HL-60 (cell line): ENCODE results near the gene KDM4F.

Source experiments
- DNase-seq, 2 experiments: peaks; one replicate each; pipeline ENCODE4 v3.0.0-alpha.2; 2010 to 2020; ENCODE audit warnings: low read depth in 1 of 2, low spot score in 1 of 2
- H3K27ac ChIP-seq: fragments of 250-450 bp; sonication (Bioruptor Pico); replicated peaks from 2 replicates; pipeline ENCODE4 v1.5.1; 2020; ENCODE audit warnings: mild to moderate bottlenecking, moderate library complexity
- H3K27me3 ChIP-seq: fragments of 250-450 bp; sonication (Bioruptor Pico); 2 replicates; pipeline ENCODE4 v1.5.1; 2021; ENCODE audit warnings: mild to moderate bottlenecking, moderate library complexity; ENCODE audit not compliant: insufficient read depth, poor library complexity, severe bottlenecking
- H3K4me3 ChIP-seq: replicated peaks from 2 replicates; pipeline ENCODE4 v1.5.1; 2011; ENCODE audit warnings: mild to moderate bottlenecking, control low read depth, low read length; ENCODE audit not compliant: insufficient read depth
- CTCF ChIP-seq: IDR thresholded peaks from one replicate; pipeline ENCODE4 v1.5.1; 2011; ENCODE audit warnings: low read length, control low read depth, inconsistent platforms; ENCODE audit not compliant: insufficient read depth
- GABPA ChIP-seq: IDR thresholded peaks from 2 replicates; pipeline ENCODE4 v1.6.1; 2012; ENCODE audit warnings: low read depth
- POLR2AphosphoS5 ChIP-seq: IDR thresholded peaks from 2 replicates; pipeline ENCODE4 v1.6.1; 2012; ENCODE audit warnings: low read depth
- SPI1 ChIP-seq: IDR thresholded peaks from 2 replicates; pipeline ENCODE4 v1.6.1; 2012; ENCODE audit warnings: low read depth, mild to moderate bottlenecking, borderline replicate concordance
- TF ChIP-seq, protein P1 (sequence below): IDR thresholded peaks from 2 replicates; pipeline ENCODE4 v1.6.1; 2012; ENCODE audit warnings: low read depth; ENCODE audit not compliant: insufficient replicate concordance

The KDM4F gene

GRCh38 chr11:95076416-95076815 lies 27.2 kb downstream of the KDM4F start:
- peak in 1 of 2 experiments; percentile 40 for DNase-seq
- Histone ChIP-seq H3K4me3 (no peak overlapping the region), H3K27me3 (peaks cover 3% of the 10 kb centered on the region), H3K27ac (no peak overlapping the region)
- TF ChIP-seq CTCF = no peak
- TF ChIP-seq SPI1 = peak; percentile 78

DNA sequence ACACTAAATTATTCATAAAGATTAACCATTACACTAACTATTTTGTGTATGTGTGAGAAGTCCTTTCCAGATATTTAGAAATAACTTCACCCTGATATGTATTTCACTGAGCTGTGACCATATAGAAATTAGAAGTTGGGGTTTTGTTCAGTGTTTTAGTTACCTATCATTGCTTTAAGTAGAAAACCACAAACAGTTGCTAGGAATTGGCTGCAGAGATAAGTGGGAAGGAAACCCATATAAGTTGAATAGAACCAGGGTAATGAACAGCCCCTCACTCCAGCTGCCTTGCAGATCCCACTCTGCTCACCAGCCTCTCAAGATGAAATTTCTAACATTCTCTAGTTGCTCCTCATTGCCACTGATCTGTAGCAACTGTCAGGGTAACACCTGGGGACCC lies 27.8 kb downstream of the KDM4F start:
- H3K27ac ChIP-seq = no peak overlapping the region
- peaks cover 3% of the 10 kb centered on the region for H3K27me3 ChIP-seq
- no peak for DNase-seq
- TF ChIP-seq, protein P1, sequence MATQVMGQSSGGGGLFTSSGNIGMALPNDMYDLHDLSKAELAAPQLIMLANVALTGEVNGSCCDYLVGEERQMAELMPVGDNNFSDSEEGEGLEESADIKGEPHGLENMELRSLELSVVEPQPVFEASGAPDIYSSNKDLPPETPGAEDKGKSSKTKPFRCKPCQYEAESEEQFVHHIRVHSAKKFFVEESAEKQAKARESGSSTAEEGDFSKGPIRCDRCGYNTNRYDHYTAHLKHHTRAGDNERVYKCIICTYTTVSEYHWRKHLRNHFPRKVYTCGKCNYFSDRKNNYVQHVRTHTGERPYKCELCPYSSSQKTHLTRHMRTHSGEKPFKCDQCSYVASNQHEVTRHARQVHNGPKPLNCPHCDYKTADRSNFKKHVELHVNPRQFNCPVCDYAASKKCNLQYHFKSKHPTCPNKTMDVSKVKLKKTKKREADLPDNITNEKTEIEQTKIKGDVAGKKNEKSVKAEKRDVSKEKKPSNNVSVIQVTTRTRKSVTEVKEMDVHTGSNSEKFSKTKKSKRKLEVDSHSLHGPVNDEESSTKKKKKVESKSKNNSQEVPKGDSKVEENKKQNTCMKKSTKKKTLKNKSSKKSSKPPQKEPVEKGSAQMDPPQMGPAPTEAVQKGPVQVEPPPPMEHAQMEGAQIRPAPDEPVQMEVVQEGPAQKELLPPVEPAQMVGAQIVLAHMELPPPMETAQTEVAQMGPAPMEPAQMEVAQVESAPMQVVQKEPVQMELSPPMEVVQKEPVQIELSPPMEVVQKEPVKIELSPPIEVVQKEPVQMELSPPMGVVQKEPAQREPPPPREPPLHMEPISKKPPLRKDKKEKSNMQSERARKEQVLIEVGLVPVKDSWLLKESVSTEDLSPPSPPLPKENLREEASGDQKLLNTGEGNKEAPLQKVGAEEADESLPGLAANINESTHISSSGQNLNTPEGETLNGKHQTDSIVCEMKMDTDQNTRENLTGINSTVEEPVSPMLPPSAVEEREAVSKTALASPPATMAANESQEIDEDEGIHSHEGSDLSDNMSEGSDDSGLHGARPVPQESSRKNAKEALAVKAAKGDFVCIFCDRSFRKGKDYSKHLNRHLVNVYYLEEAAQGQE = no peak
- TF ChIP-seq CTCF = no peak
- TF ChIP-seq GABPA = no peak
- TF ChIP-seq POLR2AphosphoS5 = no peak
- TF ChIP-seq SPI1 = no peak
- no peak overlapping the region for H3K4me3 ChIP-seq

DNA sequence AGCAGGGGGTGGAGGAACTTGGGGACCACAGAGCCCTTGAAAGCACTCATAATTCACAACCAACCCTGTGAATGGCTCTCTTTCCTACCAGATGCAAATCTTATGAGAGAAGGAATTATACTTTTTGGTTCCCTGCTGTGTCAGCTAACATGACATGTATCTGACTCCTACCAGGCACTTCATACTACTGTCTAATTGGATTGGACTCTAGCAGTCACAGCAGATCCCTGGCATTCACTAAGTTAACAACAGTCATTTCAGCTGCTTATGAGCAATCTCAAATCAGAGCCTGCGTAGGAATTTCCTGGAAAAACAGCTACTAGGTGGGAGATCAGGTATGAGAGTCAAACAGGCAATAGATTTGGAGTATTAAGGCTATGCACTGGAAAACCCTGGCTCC lies 29.3 kb downstream of the KDM4F start:
- peaks cover 3% of the 10 kb centered on the region for H3K27me3 ChIP-seq
- no peak for TF ChIP-seq CTCF
- TF ChIP-seq POLR2AphosphoS5 = no peak
- no peak for TF ChIP-seq SPI1
- TF ChIP-seq, protein P1 = no peak
- TF ChIP-seq GABPA = no peak
- no peak for DNase-seq
- H3K27ac ChIP-seq = no peak overlapping the region
- H3K4me3 ChIP-seq = no peak overlapping the region

GRCh38 chr11:95081010-95081409 lies 31.8 kb downstream of the KDM4F start:
- Histone ChIP-seq H3K4me3 (no peak overlapping the region), H3K27ac (no peak overlapping the region), H3K27me3 (peaks cover 3% of the 10 kb centered on the region)
- DNase-seq = no peak
- TF ChIP-seq POLR2AphosphoS5 = no peak
- TF ChIP-seq, protein P1 = no peak
- TF ChIP-seq GABPA = no peak
- TF ChIP-seq SPI1 = no peak
- TF ChIP-seq CTCF = no peak
